Measurements from ENCODE around the gene GGCT. TPM values are rescaled to one million over a fixed set of nuclear protein-coding genes. Genes with fewer than 3 reads are reported as not detected.

The GGCT gene
- total RNA-seq, 1 experiment from 2014 or later = 52.2 TPM

DNA sequence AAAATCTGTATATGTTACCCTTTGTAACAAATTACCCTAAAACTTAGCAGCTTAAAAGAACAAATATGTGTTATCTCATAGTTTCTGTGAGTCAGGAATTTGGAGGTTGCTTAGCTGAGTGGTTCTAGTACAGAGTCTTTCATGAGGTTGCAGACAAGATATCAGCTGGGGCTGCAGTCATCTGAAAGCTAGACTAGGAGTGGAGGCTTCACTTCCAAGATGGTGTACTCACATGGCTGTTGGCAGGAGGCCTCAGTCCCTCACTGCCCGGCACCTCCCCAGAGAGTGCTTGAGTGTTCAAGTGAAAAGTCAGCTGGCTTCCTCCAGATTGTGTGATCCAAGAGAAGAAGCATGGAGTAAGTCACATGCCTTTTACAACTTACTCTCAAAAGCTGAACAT, 16.9 kb upstream of the GGCT start:
- Histone ChIP-seq H3K27ac (ENCODE audit: low read length) (no peak overlapping the region), H3K4me3 (ENCODE audit: low read depth in 2 of 2, low read length in 2 of 2) (no peak overlapping the region), H3K4me1 (ENCODE audit: control insufficient read depth, insufficient read depth, low read length) (no peaks in the 10 kb centered on the region), H3K36me3 (ENCODE audit: control insufficient read depth, insufficient read depth, low read length) (no peaks in the 10 kb centered on the region), H3K9me3 (ENCODE audit: control insufficient read depth, insufficient read depth, low read depth, low read length) (no peaks in the 10 kb centered on the region), H3K27me3 (ENCODE audit: control insufficient read depth, insufficient read depth, low read length) (no peaks in the 10 kb centered on the region; the same call in 1 of the 2 replicates)
- in situ Hi-C loops (cut with HindIII; ENCODE audit: low pct_unique_long_range_greater_than_20kb, low sequenced_read_pairs) = no loop called here
- CTCF ChIA-PET = no interaction called here
- BruUV-seq (replicated peaks) = no TSS peak
- no peak for ATAC-seq
- no peak for TF ChIP-seq SIN3A (IDR thresholded peaks at IDR 0.05; ENCODE audit: borderline replicate concordance, insufficient read depth, low read depth, low read length)
- no peak for DNase-seq (ENCODE audit: low read depth, low spot score)
- intact Hi-C loops (cut with micrococcal nuclease; ENCODE audit: unreplicated experiment) = no loop called here
- POLR2A ChIA-PET = no interaction called here

DNA sequence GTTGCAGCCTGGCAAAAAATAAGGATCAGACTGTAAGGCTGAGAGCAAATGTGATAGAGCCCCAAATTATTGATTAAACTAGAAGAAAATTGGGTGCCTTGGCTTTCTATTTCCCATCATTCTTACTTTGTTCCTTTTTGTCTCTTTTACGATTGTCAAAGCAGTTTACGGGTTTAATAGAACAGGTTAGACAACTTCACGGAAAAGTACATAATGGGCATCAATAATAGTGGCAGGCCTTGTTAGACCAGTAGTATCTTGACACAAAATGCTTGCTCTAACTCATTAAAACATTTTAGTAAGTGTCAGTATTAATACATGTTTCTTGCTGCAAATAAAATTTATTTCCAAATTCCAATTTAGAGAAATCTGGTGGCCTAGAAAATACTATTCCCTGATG, 14.5 kb upstream of the GGCT start:
- intact Hi-C loops (cut with micrococcal nuclease; ENCODE audit: unreplicated experiment) (no loop called here), in situ Hi-C loops (cut with HindIII; ENCODE audit: low pct_unique_long_range_greater_than_20kb, low sequenced_read_pairs) (no loop called here)
- Histone ChIP-seq H3K4me3 (ENCODE audit: low read depth in 2 of 2, low read length in 2 of 2) (no peak overlapping the region), H3K4me1 (ENCODE audit: control insufficient read depth, insufficient read depth, low read length) (no peaks in the 10 kb centered on the region), H3K9me3 (ENCODE audit: control insufficient read depth, insufficient read depth, low read depth, low read length) (no peaks in the 10 kb centered on the region), H3K36me3 (ENCODE audit: control insufficient read depth, insufficient read depth, low read length) (no peaks in the 10 kb centered on the region), H3K27ac (ENCODE audit: low read length) (no peak overlapping the region), H3K27me3 (ENCODE audit: control insufficient read depth, insufficient read depth, low read length) (no peaks in the 10 kb centered on the region; the same call in 1 of the 2 replicates)
- ChIA-PET POLR2A (no interaction called here), CTCF (no interaction called here)
- BruUV-seq (replicated peaks) = no TSS peak
- ATAC-seq (no peak), DNase-seq (ENCODE audit: low read depth, low spot score) (no peak)
- TF ChIP-seq SIN3A (IDR thresholded peaks at IDR 0.05; ENCODE audit: borderline replicate concordance, insufficient read depth, low read depth, low read length) (no peak), POLR2AphosphoS5 (IDR thresholded peaks at IDR 0.05; ENCODE audit: low read depth, low read length) (no peak), TCF7L2 (IDR thresholded peaks at IDR 0.05; ENCODE audit: low read depth, low read length) (no peak)
- TF ChIP-seq, protein P1, sequence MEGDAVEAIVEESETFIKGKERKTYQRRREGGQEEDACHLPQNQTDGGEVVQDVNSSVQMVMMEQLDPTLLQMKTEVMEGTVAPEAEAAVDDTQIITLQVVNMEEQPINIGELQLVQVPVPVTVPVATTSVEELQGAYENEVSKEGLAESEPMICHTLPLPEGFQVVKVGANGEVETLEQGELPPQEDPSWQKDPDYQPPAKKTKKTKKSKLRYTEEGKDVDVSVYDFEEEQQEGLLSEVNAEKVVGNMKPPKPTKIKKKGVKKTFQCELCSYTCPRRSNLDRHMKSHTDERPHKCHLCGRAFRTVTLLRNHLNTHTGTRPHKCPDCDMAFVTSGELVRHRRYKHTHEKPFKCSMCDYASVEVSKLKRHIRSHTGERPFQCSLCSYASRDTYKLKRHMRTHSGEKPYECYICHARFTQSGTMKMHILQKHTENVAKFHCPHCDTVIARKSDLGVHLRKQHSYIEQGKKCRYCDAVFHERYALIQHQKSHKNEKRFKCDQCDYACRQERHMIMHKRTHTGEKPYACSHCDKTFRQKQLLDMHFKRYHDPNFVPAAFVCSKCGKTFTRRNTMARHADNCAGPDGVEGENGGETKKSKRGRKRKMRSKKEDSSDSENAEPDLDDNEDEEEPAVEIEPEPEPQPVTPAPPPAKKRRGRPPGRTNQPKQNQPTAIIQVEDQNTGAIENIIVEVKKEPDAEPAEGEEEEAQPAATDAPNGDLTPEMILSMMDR (IDR thresholded peaks at IDR 0.05) = no peak
- TF ChIP-seq, protein P2, sequence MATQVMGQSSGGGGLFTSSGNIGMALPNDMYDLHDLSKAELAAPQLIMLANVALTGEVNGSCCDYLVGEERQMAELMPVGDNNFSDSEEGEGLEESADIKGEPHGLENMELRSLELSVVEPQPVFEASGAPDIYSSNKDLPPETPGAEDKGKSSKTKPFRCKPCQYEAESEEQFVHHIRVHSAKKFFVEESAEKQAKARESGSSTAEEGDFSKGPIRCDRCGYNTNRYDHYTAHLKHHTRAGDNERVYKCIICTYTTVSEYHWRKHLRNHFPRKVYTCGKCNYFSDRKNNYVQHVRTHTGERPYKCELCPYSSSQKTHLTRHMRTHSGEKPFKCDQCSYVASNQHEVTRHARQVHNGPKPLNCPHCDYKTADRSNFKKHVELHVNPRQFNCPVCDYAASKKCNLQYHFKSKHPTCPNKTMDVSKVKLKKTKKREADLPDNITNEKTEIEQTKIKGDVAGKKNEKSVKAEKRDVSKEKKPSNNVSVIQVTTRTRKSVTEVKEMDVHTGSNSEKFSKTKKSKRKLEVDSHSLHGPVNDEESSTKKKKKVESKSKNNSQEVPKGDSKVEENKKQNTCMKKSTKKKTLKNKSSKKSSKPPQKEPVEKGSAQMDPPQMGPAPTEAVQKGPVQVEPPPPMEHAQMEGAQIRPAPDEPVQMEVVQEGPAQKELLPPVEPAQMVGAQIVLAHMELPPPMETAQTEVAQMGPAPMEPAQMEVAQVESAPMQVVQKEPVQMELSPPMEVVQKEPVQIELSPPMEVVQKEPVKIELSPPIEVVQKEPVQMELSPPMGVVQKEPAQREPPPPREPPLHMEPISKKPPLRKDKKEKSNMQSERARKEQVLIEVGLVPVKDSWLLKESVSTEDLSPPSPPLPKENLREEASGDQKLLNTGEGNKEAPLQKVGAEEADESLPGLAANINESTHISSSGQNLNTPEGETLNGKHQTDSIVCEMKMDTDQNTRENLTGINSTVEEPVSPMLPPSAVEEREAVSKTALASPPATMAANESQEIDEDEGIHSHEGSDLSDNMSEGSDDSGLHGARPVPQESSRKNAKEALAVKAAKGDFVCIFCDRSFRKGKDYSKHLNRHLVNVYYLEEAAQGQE (IDR thresholded peaks at IDR 0.05; ENCODE audit: insufficient read depth in 1 of 2, low read depth in 2 of 2, low read length in 1 of 2) = no peak

DNA sequence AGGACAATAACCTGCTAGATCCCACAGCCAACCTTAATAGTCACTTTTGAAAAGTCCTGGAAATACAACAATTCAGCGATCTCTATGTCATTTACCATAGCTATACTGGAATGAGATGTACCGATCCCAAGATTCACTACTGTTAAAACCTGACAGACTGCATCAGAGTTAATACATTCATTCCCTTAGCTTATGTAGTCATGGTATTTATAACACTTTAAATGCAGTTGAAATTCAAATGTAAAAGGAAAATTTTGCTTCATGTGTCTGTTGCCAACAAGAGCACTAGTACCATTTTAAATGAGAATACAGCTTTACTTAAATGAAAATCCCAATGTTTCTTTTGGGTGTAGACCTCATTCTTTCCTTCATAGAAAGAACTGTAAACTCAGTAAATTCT, 11.1 kb upstream of the GGCT start:
- BruUV-seq (replicated peaks) = no TSS peak
- no peaks in the 10 kb centered on the region for H3K4me1 ChIP-seq (ENCODE audit: control insufficient read depth, insufficient read depth, low read length)
- ATAC-seq = no peak
- no peak for DNase-seq (ENCODE audit: low read depth, low spot score)
- ChIA-PET POLR2A (no interaction called here), CTCF (no interaction called here)
- TF ChIP-seq, protein P1 (IDR thresholded peaks at IDR 0.05) = no peak
- TF ChIP-seq, protein P2 (IDR thresholded peaks at IDR 0.05; ENCODE audit: insufficient read depth in 1 of 2, low read depth in 2 of 2, low read length in 1 of 2) = no peak
- no peak for TF ChIP-seq POLR2AphosphoS5 (IDR thresholded peaks at IDR 0.05; ENCODE audit: low read depth, low read length)
- no peak for TF ChIP-seq TCF7L2 (IDR thresholded peaks at IDR 0.05; ENCODE audit: low read depth, low read length)
- no peak for TF ChIP-seq SIN3A (IDR thresholded peaks at IDR 0.05; ENCODE audit: borderline replicate concordance, insufficient read depth, low read depth, low read length)
- intact Hi-C loops (cut with micrococcal nuclease; ENCODE audit: unreplicated experiment) (no loop called here), in situ Hi-C loops (cut with HindIII; ENCODE audit: low pct_unique_long_range_greater_than_20kb, low sequenced_read_pairs) (no loop called here)
- H3K27ac ChIP-seq (ENCODE audit: low read length) = no peak overlapping the region
- H3K9me3 ChIP-seq (ENCODE audit: control insufficient read depth, insufficient read depth, low read depth, low read length) = no peaks in the 10 kb centered on the region
- H3K4me3 ChIP-seq (ENCODE audit: low read depth in 2 of 2, low read length in 2 of 2) = no peak overlapping the region
- H3K27me3 ChIP-seq (ENCODE audit: control insufficient read depth, insufficient read depth, low read length) = no peaks in the 10 kb centered on the region; the same call in 1 of the 2 replicates
- H3K36me3 ChIP-seq (ENCODE audit: control insufficient read depth, insufficient read depth, low read length) = no peaks in the 10 kb centered on the region

Measured in Panc1 (cell line).